HG03139 (cell line): ENCODE results near the gene CRACR2A.

Source experiments
- ATAC-seq: cut with Tn5 transposase; IDR thresholded peaks from one replicate; pipeline ENCODE4 v1.9.1; 2021; ENCODE audit not compliant: unreplicated experiment

The CRACR2A gene

GRCh38 chr12:3725388-3726115, 27.4 kb downstream of the CRACR2A start:
- no peak for ATAC-seq

DNA sequence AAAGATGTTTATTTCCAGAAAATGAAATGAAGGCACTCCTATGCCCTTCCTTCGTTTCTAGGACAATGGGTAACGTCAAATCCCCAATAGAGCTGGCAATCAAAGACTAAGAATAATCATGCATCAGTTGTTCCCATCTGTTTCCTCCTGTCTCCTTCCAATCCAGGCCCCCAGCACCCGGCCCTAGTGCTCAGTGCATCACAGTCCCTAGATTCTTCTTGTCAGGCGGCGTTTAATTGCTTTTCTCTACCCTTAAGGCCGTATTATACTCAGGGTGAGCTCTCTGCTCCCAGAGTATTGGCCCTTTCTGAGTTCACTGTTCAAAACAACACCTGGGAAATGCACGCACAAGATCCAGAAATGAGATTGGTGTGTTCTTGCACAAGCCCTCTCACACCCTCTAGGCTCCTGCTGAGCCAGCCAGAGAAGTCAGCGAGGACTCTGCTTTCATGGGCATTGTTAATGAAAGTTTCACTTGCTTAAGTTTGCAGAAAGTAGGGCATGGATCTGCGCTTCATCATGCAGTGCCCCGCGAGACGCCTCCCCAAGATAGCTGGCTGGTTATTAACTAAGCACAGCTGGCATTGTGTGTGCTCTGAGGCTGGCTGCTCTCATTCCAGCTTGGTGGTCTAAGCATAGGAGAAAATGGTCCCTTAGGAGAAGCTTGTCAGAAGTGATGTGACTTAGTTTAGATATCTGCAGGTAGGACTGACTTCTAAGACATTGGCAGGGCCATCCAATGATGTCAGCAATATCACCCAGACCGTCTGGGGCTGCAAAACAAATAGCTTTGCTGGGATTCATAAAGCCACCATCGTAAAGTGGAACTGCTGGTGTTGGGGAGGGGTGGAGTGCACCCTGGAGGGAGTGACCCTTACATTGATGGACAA, 28.7 kb downstream of the CRACR2A start:
- no peak for ATAC-seq

DNA sequence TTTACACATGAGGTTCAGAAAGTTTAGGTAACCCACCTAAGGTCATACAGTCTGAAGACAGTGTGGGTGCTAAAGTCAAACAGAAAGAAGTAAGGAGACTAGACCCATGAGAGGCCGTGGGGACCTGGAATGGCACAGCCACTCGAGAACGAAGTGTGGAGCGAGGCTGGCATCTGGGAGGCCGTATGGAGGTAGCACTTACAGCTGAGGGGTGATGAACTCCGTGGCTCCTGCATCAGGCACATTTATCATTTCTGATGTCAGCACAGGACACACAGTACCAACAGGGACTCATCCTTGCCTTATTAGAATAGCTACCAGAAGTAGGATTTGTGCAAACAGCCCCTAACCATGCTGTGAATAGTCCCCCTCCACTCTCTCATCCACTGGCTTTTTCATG, 30.5 kb downstream of the CRACR2A start:
- ATAC-seq = no peak

DNA sequence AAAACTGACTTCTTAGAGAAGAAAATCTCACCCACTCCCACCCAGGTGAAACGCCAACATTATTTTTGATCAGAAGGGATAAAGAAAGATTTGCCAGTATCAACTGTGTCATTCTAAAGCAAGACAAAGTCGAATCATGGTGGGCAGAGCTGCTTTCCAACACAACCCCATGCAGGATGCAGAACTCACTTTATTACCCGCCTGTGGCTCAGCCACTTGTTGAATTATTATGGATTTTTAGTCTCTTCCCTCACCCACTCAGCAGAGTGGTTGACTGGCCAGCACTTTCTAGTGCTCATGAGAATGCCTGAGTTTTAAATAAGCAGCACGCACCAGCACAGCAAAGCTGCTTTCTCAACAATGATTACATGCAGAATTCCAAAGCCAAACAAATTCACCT, 32.1 kb downstream of the CRACR2A start:
- ATAC-seq = no peak

DNA sequence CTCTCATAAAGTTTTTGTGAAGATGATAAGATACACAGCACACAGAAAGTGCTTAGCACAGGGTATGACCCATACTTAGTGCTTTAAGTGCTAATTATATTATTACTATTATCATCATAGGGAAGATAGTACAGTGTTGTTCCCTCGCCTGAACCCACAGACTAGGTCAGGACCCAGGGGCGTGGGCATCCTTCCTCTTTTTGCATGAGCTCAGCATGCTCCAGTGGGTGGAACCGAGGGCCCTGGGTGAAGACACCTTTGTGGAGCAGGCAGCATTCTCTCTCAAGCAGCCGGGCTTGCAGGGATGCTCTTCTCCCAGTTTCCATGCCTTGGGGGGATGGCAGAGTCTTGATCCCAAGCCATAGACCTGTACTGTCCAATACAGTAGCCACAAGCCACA, 34.8 kb downstream of the CRACR2A start:
- ATAC-seq = no peak

- ATAC-seq = no peak
Observed at GRCh38 chr12:3717283-3717898, 35.5 kb downstream of the CRACR2A start.

- ATAC-seq = no peak
Observed at GRCh38 chr12:3715999-3716398, 36.9 kb downstream of the CRACR2A start.

DNA sequence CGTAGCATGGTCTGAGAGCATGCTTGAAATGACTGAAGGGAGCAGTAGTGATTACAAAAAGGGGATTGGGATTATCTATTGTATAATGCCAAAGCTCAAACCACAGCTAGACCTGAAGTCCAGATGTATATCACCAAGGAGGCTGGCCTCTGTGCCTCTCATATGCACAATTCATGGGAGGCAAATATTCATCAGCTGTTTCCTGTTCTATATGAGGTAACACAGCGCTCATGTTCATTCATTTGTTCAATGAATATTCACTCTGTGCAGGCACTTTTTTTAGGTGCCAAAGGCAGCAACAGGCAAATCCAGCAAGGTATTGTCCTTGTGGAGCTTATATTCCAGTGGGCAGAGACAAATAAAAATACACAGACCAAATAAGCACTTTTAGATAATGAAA, 39.0 kb downstream of the CRACR2A start:
- ATAC-seq = no peak

DNA sequence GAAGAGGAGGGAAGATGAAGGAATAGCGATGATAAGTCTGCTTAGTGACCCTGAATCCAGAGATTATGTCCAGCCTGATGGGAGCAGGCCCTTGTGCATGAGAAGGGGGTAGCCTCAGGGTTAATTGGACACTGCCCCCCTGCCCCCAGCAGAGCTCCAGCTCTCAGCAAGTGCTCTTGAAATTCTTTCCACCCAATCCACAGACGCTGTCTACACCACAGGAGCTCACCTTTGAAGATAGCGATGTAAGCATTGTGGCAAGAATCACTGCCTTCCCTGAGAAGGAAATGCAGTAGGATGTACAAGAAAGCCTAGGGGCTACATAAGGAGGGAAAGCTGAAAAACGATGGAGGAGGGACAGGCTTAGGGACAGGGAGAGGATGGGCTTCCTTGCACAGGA, 39.4 kb downstream of the CRACR2A start:
- no peak for ATAC-seq

DNA sequence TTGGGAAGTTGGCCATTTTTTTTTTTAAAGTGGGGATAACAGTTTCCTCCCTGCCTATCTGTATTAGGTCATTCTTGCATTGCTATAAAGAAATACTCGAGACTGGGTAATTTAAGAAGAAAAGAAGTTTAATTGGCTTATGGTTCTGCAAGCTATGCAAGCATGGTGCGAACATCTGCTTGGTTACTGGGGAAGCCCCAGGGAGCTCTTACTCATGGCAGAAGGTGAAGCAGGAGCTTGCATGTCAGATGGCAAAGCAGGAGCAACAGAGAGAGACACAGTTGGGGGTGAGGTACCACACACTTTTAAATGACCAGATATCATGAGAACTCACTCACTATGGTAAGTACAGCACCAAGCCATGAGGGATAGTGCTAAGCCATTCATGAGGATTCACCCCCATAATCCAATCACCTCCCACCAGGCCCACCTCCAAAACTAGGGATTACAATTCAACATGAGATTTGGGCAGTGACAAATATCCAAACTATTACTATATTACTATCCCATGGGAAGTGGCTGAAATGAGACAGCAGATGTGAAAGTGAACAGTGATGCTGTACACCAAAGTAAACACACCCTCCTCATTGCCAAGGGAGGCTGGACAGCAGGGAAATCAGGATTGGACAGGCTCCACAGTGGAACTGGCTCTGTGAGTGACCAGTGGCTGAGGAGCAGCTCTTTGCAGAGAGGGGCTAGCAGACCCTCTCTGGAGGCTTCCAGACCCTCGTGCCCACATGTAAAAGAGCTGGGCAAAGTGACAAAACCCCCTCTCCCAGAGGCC, 40.5 kb downstream of the CRACR2A start:
- no peak for ATAC-seq

- no peak for ATAC-seq
Observed at GRCh38 chr12:3705354-3705675, 47.6 kb downstream of the CRACR2A start.

DNA sequence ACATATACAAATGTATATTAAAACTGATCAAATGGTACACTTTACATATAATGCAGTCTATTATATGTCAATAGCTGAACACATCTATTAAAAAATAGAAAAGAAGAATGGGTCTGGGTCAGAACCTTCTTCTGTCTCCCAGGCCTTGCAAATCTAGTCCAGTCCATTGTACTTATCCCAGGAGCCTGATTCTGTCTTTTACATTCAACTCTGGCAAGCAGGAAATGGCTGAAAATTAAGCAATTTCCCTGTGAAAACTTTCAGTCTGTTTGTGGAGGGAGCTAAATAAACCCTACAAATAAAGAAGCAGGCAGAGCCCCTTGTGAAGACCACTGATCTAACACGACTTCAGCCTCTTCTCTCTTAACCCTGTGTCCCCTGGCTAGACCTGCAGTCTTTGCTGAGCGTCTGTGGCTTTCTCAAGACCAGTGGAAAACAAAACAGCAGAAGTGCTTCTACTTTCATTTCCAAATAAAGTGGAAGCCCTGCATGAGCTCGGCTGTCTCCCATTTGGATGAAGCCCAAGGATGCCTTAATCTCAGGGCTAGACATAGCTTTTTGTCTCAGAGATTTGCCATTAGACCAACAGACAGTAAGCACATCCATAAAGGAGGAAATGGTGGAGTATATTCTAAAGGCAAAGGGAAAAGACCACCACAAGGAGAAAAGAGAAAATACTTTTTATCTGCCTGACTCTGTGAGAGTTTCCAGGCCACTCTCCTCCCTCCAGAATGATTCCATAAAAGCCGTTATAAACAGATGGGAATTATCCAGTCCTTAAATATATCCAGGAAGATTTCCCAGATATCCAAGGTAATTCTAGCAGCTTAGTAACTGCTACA, 48.2 kb downstream of the CRACR2A start:
- ATAC-seq = no peak

- no peak for ATAC-seq
Observed at GRCh38 chr12:3700861-3701260, 52.0 kb downstream of the CRACR2A start.

GRCh38 chr12:3698218-3698974, 54.5 kb downstream of the CRACR2A start:
- no peak for ATAC-seq

GRCh38 chr12:3697311-3697870, 55.5 kb downstream of the CRACR2A start:
- ATAC-seq = no peak

- no peak for ATAC-seq
Observed at GRCh38 chr12:3694673-3695072, 58.2 kb downstream of the CRACR2A start.

- no peak for ATAC-seq
Observed at GRCh38 chr12:3692616-3693365, 60.1 kb downstream of the CRACR2A start.

GRCh38 chr12:3686463-3686862, 66.4 kb downstream of the CRACR2A start:
- ATAC-seq = no peak

- no peak for ATAC-seq
Observed at GRCh38 chr12:3685830-3686229, 67.1 kb downstream of the CRACR2A start.
